HG03095 (cell line): ENCODE results near the gene CCDC88C.

Source experiments
- ATAC-seq: cut with Tn5 transposase; IDR thresholded peaks from one replicate; pipeline ENCODE4 v1.9.1; 2021; ENCODE audit warnings: moderate library complexity; ENCODE audit not compliant: unreplicated experiment

The CCDC88C gene

GRCh38 chr14:91330096-91330696 is 87.4 kb downstream of the CCDC88C start:
- no peak for ATAC-seq

- ATAC-seq, result no peak
Observed at GRCh38 chr14:91329486-91330014, 88.1 kb downstream of the CCDC88C start.

- ATAC-seq, result no peak
Observed at GRCh38 chr14:91328313-91329050, 89.1 kb downstream of the CCDC88C start.

- ATAC-seq, result no peak
Observed at GRCh38 chr14:91327661-91328312, 89.8 kb downstream of the CCDC88C start.

GRCh38 chr14:91327250-91327595 is 90.4 kb downstream of the CCDC88C start:
- ATAC-seq, result no peak

GRCh38 chr14:91326514-91327249 is 90.9 kb downstream of the CCDC88C start:
- ATAC-seq, result no peak

- ATAC-seq, result no peak
Observed at GRCh38 chr14:91324606-91325575, 92.7 kb downstream of the CCDC88C start.

- peak; percentile 69 for ATAC-seq
Observed at GRCh38 chr14:91323671-91324605, 93.7 kb downstream of the CCDC88C start.

GRCh38 chr14:91323031-91323430 is 94.6 kb downstream of the CCDC88C start:
- ATAC-seq, result no peak

- no peak for ATAC-seq
Observed at GRCh38 chr14:91322623-91323022, 95.0 kb downstream of the CCDC88C start.

- ATAC-seq, result no peak
Observed at GRCh38 chr14:91321131-91321530, 96.5 kb downstream of the CCDC88C start.

- no peak for ATAC-seq
Observed at GRCh38 chr14:91320266-91320665, 97.4 kb downstream of the CCDC88C start.

- no peak for ATAC-seq
Observed at GRCh38 chr14:91318911-91319310, 98.7 kb downstream of the CCDC88C start.

GRCh38 chr14:91317381-91318308 is 100.0 kb downstream of the CCDC88C start:
- ATAC-seq, result no peak

GRCh38 chr14:91316761-91317160 is 100.9 kb downstream of the CCDC88C start:
- ATAC-seq, result no peak

- ATAC-seq, result peak; percentile 84
Observed at GRCh38 chr14:91315844-91316267, 101.8 kb downstream of the CCDC88C start.

GRCh38 chr14:91313852-91314251 is 103.8 kb downstream of the CCDC88C start:
- ATAC-seq, result no peak
